Neural cell (in vitro differentiated cells): Measurements from ENCODE around the gene KIF5C. TPM values are rescaled to one million over a fixed set of nuclear protein-coding genes. Genes with fewer than 3 reads are reported as not detected.

Experiments
- H2AFZ ChIP-seq: fragments of 200-600, 300-800 bp; sonication (generic), shearing (Covaris generic); 2 replicates; pipeline ENCODE4 v1.6.0; 2014; ENCODE audit warnings: low read depth, mild to moderate bottlenecking, antibody characterized with exemption, low read length, moderate library complexity
- H3F3A ChIP-seq: fragments of 200-600 bp; shearing (Covaris generic); 2 replicates; pipeline ENCODE4 v1.6.1; 2016; ENCODE audit warnings: mild to moderate bottlenecking, moderate library complexity, mixed read lengths, antibody characterized with exemption, low read length; ENCODE audit not compliant: insufficient read depth, poor library complexity, severe bottlenecking
- H3K27ac ChIP-seq: fragments of 200-600, 300-800 bp; sonication (generic), shearing (Covaris generic); 2 replicates; pipeline ENCODE4 v1.5.1; 2014; ENCODE audit warnings: mild to moderate bottlenecking, low read length, moderate library complexity
- H3K27me3 ChIP-seq: fragments of 300-800, 200-600 bp; sonication (generic), shearing (Covaris generic); 2 replicates; pipeline ENCODE4 v1.6.0; 2014; ENCODE audit warnings: mild to moderate bottlenecking, low read depth, low read length, moderate library complexity; ENCODE audit not compliant: insufficient read depth
- H3K36me3 ChIP-seq: fragments of 300-800, 200-600 bp; sonication (generic), shearing (Covaris generic); 2 replicates; pipeline ENCODE4 v1.5.1; 2014; ENCODE audit warnings: mild to moderate bottlenecking, antibody characterized with exemption, low read length, moderate library complexity; ENCODE audit not compliant: insufficient read depth
- H3K4me2 ChIP-seq: fragments of 300-800, 200-600 bp; sonication (generic), shearing (Covaris generic); 2 replicates; pipeline ENCODE4 v1.6.0; 2014; ENCODE audit warnings: mild to moderate bottlenecking, low read length
- H3K4me3 ChIP-seq: fragments of 300-800, 200-600 bp; sonication (generic), shearing (Covaris generic); 2 replicates; pipeline ENCODE4 v1.5.1; 2014; ENCODE audit warnings: mild to moderate bottlenecking, low read length, moderate library complexity
- H3K79me2 ChIP-seq: fragments of 200-600 bp; shearing (Covaris generic); replicated peaks from 2 replicates; pipeline ENCODE4 v1.6.0; 2014; ENCODE audit warnings: mild to moderate bottlenecking, low read length, moderate library complexity; ENCODE audit not compliant: insufficient read depth
- H3K9ac ChIP-seq: fragments of 300-800, 200-600 bp; sonication (generic), shearing (Covaris generic); 2 replicates; pipeline ENCODE4 v1.6.1; 2016; ENCODE audit warnings: mild to moderate bottlenecking, low read length, mixed read lengths
- H3K9me2 ChIP-seq: fragments of 200-600 bp; shearing (Covaris generic); 2 replicates; pipeline ENCODE4 v1.6.1; 2016; ENCODE audit warnings: mild to moderate bottlenecking, low read length, mixed read lengths; ENCODE audit not compliant: insufficient read depth
- H3K9me3 ChIP-seq: fragments of 200-600, 300-800 bp; sonication (generic), shearing (Covaris generic); 2 replicates; pipeline ENCODE4 v1.6.1; 2016; ENCODE audit warnings: mild to moderate bottlenecking, mixed run types, low read length, moderate library complexity, mixed read lengths
- H4K20me1 ChIP-seq: fragments of 200-600 bp; shearing (Covaris generic); 2 replicates; pipeline ENCODE4 v1.6.1; 2016; ENCODE audit warnings: mild to moderate bottlenecking, mixed run types; ENCODE audit not compliant: insufficient read depth
- CTCF ChIP-seq: fragments of 450-650 bp; IDR thresholded peaks from 2 replicates; pipeline ENCODE4 v1.5.1; 2014; ENCODE audit warnings: antibody characterized with exemption, mild to moderate bottlenecking, moderate library complexity; ENCODE audit not compliant: poor library complexity, severe bottlenecking
- EP300 ChIP-seq: fragments of 450-650 bp; conservative IDR thresholded peaks from 2 replicates; pipeline ENCODE4 v1.6.1; 2014; ENCODE audit warnings: antibody characterized with exemption, mild to moderate bottlenecking, moderate library complexity; ENCODE audit not compliant: poor library complexity, severe bottlenecking
- EZH2 ChIP-seq: fragments of 200-600, 300-800 bp; shearing (Covaris generic), sonication (generic); IDR thresholded peaks from 2 replicates; pipeline ENCODE4 v1.6.1; 2014; ENCODE audit warnings: antibody characterized with exemption, low read length, borderline replicate concordance, mild to moderate bottlenecking; ENCODE audit not compliant: insufficient read depth, poor library complexity, severe bottlenecking
- MXI1 ChIP-seq: fragments of 450-650 bp; conservative IDR thresholded peaks from 2 replicates; pipeline ENCODE4 v1.6.1; 2014; ENCODE audit warnings: antibody characterized with exemption, mild to moderate bottlenecking; ENCODE audit not compliant: poor library complexity, severe bottlenecking
- POLR2AphosphoS5 ChIP-seq: IDR thresholded peaks from 2 replicates; pipeline ENCODE4 v1.6.1; 2012
- RAD21 ChIP-seq: fragments of 450-650 bp; conservative IDR thresholded peaks from 2 replicates; pipeline ENCODE4 v1.6.1; 2014; ENCODE audit warnings: antibody characterized with exemption, mild to moderate bottlenecking, moderate library complexity
- SMC3 ChIP-seq: fragments of 450-650 bp; conservative IDR thresholded peaks from 2 replicates; pipeline ENCODE4 v1.6.1; 2014; ENCODE audit warnings: antibody characterized with exemption, mild to moderate bottlenecking, moderate library complexity; ENCODE audit not compliant: poor library complexity
- TAF1 ChIP-seq: IDR thresholded peaks from 2 replicates; pipeline ENCODE4 v1.6.1; 2012; ENCODE audit warnings: low read depth
- polyA plus RNA-seq: library from polyadenylated mRNA; depleted of rRNA; stranded (reverse); fragments of >200 nt; gene quantifications from 2 replicates; pipeline ENCODE4 v1.2.3, GENCODE V29; 2014
- TF ChIP-seq, protein P1 (sequence below): IDR thresholded peaks from 2 replicates; pipeline ENCODE4 v1.6.1; 2012; ENCODE audit warnings: borderline replicate concordance

The KIF5C gene
- polyA plus RNA-seq, 1 donor from 2014 or later = 527 TPM

GRCh38 chr2:148994341-148994740 is 119.3 kb downstream of the KIF5C start:
- no peaks in the 10 kb centered on the region for H3K9me2 ChIP-seq
- TF ChIP-seq MXI1 (no peak), CTCF (no peak), TAF1 (no peak), POLR2AphosphoS5 (no peak), EZH2 (no peak), SMC3 (no peak), RAD21 (no peak), EP300 (no peak)
- TF ChIP-seq, protein P1, sequence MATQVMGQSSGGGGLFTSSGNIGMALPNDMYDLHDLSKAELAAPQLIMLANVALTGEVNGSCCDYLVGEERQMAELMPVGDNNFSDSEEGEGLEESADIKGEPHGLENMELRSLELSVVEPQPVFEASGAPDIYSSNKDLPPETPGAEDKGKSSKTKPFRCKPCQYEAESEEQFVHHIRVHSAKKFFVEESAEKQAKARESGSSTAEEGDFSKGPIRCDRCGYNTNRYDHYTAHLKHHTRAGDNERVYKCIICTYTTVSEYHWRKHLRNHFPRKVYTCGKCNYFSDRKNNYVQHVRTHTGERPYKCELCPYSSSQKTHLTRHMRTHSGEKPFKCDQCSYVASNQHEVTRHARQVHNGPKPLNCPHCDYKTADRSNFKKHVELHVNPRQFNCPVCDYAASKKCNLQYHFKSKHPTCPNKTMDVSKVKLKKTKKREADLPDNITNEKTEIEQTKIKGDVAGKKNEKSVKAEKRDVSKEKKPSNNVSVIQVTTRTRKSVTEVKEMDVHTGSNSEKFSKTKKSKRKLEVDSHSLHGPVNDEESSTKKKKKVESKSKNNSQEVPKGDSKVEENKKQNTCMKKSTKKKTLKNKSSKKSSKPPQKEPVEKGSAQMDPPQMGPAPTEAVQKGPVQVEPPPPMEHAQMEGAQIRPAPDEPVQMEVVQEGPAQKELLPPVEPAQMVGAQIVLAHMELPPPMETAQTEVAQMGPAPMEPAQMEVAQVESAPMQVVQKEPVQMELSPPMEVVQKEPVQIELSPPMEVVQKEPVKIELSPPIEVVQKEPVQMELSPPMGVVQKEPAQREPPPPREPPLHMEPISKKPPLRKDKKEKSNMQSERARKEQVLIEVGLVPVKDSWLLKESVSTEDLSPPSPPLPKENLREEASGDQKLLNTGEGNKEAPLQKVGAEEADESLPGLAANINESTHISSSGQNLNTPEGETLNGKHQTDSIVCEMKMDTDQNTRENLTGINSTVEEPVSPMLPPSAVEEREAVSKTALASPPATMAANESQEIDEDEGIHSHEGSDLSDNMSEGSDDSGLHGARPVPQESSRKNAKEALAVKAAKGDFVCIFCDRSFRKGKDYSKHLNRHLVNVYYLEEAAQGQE = no peak
- no peaks in the 10 kb centered on the region for H3K27me3 ChIP-seq
- no peaks in the 10 kb centered on the region for H3F3A ChIP-seq
- no peak overlapping the region for H3K27ac ChIP-seq
- H3K9ac ChIP-seq = no peak overlapping the region
- peaks cover 5% of the 10 kb centered on the region for H3K79me2 ChIP-seq
- H3K4me3 ChIP-seq = no peak overlapping the region
- no peaks in the 10 kb centered on the region for H4K20me1 ChIP-seq
- H2AFZ ChIP-seq = no peak overlapping the region
- no peaks in the 10 kb centered on the region for H3K9me3 ChIP-seq
- no peak overlapping the region for H3K4me2 ChIP-seq
- peaks cover 11% of the 10 kb centered on the region for H3K36me3 ChIP-seq

DNA sequence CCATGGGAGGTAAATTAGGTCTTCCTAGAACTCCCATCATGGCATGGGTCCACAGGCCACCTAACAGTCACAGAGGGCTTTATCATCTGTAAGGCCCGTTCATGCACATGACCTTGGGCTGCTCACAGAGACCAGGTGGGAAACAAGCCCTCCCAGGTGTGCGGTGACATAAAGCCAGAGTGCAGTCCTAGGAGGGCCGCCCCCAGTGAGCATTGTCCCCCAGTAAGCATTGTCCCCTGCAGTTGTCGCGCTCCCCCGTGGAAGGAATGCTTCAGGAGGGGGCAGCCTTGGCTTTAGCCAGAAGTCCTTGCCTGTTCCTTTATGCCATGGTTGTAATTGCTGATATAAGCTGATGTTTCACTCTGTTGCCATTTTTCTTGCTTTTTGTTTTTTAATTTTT is 121.8 kb downstream of the KIF5C start:
- Histone ChIP-seq H3K9ac (no peak overlapping the region), H3F3A (no peaks in the 10 kb centered on the region), H3K27me3 (no peaks in the 10 kb centered on the region), H3K4me2 (no peak overlapping the region), H3K36me3 (peaks cover 5% of the 10 kb centered on the region), H4K20me1 (no peaks in the 10 kb centered on the region), H3K9me2 (no peaks in the 10 kb centered on the region), H3K27ac (no peak overlapping the region), H3K9me3 (no peaks in the 10 kb centered on the region), H3K4me3 (no peak overlapping the region), H2AFZ (no peak overlapping the region), H3K79me2 (peaks cover under 1% of the 10 kb centered on the region)
- TF ChIP-seq POLR2AphosphoS5 (no peak), RAD21 (no peak), MXI1 (no peak), EP300 (no peak), SMC3 (no peak), CTCF (no peak), EZH2 (no peak)
